HG03196 (cell line): Measurements from ENCODE around the gene SULT1E1.

Source experiments
- ATAC-seq: cut with Tn5 transposase; IDR thresholded peaks from one replicate; pipeline ENCODE4 v1.9.1; 2021; ENCODE audit not compliant: unreplicated experiment

SULT1E1 gene, protein sequence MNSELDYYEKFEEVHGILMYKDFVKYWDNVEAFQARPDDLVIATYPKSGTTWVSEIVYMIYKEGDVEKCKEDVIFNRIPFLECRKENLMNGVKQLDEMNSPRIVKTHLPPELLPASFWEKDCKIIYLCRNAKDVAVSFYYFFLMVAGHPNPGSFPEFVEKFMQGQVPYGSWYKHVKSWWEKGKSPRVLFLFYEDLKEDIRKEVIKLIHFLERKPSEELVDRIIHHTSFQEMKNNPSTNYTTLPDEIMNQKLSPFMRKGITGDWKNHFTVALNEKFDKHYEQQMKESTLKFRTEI

DNA sequence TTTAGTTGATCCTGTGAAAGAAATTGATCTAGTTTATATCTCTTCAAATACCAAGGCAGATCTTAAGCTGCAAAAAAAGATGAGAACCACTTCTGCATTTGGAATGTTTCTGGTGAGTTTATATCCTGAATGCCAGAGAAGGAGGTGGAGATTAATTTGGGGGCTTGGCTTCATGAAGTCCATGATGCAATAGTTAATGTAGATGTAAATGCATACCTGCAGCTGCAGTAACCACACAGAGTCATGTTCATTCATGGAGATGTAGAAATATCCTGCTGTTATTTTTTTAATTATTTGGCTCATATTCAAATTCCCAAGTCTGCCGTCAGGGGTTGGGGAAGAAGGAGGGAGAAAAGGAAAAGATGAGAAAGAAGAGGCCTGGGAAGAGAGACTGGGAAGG, at the start of gene SULT1E1:
TSS of gene SULT1E1 (minus strand) at position 94 of the 400 bp plus-strand sequence. CDS start 2,501 bp downstream, outside the sequence.
- ATAC-seq, result no peak

DNA sequence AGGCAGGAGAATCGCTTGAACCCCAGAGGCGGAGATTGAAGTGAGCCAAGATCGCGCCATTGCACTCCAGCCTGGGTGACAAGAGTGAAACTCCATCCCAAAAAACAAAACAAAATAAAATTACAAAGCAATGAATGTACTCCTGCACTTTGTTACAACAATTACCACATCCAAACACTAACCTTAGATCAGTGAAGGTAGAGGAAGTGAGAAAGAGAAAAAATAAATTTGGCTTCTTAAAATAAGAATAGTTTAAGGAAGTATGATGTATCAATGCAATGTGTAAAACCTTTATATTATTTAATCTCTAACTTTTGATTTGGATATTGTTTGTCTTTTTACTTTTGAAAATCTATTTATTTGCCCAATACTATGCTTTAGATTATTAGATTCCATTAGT, 49.2 kb upstream of the SULT1E1 start:
- no peak for ATAC-seq

DNA sequence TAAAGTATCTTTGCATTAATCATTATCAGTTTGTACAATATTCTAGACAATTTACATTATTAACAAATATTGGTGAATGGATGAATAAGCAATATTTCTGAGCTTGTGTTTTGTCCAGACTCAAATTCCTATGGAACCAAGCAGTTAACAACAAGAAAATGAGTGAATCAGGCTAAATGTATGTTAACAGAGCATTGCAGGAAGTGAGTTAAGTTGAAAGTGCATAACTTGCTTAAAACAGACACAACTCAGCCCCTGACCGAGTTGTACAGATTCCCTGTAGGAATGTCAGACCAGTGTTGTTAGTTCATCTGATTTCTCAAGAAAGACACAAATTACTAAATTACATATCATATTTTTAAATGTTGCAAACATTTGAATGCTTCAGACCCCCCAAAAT, 47.2 kb upstream of the SULT1E1 start:
- no peak for ATAC-seq

DNA sequence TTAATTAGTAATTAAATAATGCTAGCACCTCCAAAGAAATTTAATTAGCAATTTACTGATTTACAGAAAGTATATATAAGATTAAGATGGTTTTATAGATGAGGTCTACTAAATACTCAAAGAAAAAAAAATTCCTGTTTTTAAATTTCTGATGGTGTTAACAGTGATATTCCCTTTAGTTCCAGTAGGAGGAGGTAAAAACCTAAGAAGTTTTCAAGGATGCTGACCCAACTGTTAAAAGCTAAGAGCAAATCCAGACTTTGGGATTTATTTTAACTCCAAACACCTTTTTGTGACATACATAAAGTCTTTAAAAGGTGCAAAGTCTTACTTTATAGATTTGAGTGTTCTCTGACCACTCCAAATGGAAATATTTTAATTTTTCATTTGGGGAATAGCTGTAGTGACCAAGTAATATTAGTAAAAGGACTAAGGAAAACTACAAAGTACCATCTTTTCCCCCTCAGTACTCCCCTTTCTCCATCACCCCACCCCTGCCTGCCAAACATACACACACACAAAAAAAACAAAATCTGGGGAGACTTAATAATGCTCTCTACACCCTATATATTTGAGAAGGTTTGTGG, 36.7 kb upstream of the SULT1E1 start:
- no peak for ATAC-seq

GRCh38 chr4:69894721-69895120, 34.8 kb upstream of the SULT1E1 start:
- ATAC-seq, result no peak

DNA sequence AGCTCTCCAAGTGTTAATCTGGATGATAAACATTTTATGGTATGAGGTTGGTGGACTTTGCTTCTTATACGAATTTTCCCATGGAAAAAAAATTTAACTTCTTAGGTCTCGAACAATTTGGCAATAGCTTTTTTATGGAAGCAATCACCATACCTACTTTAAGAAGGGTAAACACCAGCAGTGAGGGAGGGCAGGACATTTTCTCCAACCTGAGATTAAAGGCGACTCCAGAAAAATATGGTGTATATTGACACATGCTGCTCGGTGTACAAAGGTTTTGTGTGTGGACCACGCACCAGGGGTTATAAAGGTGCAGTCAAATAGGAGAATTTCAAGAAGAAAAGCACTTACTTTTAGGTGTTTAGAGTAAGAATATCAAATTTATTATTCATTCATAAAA, 34.2 kb upstream of the SULT1E1 start:
- ATAC-seq, result no peak

- no peak for ATAC-seq
These were observed 28.4 kb upstream of the SULT1E1 start for GRCh38 chr4:69888336-69888735.

GRCh38 chr4:69882150-69882549, 22.2 kb upstream of the SULT1E1 start:
- ATAC-seq, result no peak

- peak; percentile 89 for ATAC-seq
These were observed 21.3 kb upstream of the SULT1E1 start for GRCh38 chr4:69881173-69881773.

GRCh38 chr4:69878250-69878649, 18.3 kb upstream of the SULT1E1 start:
- no peak for ATAC-seq

GRCh38 chr4:69877453-69877852, 17.5 kb upstream of the SULT1E1 start:
- no peak for ATAC-seq

DNA sequence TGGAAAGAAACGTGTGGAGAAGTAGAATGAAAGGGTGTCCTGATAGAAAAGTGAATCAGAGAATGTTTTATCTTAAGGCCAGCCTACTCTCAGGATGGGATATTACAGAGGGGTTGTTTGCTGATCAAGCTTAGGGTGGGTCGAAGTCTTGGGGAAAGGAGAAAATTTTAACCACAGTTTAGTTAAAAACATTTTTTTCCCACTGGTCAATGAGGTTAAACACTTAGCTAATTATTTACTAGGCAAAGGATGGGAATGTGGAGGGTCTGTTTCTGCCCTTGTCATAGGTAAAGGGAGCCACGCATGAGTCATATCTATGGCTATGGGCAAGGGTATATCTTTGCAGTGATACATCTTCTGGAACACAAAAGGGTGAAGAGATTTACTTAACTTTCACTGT, 16.1 kb upstream of the SULT1E1 start:
- ATAC-seq, result no peak

DNA sequence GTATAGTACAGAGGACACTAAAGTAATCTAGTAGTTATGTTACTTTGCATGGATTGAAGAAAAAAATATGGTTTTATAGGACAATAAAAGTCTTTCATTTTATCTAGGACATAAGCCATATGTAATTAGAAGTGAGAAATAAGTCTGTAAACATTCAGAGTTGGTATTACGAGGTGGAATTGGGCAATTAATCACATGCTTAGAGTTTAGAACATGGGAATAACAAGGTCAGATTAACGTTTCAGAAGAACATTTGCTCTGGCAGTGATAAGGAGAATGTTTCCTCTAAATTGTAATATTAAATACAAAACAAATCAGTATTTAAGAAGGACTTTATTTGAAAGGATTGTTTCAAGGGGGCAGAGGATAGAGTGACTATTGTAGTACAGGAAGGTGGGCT, 15.6 kb upstream of the SULT1E1 start:
- ATAC-seq, result no peak

- no peak for ATAC-seq
These were observed 14.6 kb upstream of the SULT1E1 start for GRCh38 chr4:69874507-69874906.

GRCh38 chr4:69861756-69862155, 1.8 kb upstream of the SULT1E1 start:
- ATAC-seq, result no peak

DNA sequence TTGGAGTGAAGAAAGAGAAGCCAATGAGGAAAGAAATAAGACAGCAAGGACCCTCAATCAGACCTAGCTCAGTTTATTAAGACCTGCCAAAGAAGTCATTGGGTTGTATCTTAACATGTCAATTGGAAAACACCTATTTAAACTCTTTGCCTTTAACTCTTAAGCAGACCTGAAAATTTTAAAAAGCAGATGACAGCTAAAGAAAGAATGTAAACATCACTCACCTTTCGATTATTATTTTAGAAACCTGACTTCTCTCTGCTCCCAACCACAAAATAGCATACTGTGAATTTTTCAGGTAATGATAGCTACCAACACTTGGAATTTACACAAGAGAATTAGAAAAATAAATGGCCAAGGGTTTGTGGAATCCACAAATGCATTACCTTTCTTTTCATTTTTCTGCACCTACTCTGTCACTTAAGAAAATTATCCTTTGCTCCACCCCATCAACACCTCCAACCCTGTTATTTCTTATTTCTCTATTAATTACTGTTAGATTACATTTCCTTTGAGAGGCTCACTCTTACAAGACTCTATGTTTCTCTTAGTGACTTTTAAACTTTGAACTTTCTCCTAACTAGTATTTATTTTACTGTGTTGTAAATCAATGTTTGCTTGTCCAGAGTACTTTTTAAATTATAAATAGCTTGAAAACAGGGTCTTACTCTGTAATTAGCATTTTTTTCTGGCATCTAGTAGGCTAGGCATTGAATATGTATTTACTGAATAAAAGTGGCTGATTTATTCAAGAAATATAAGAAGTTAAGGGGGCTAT, 765 bp upstream of the SULT1E1 start:
- ATAC-seq, result no peak

DNA sequence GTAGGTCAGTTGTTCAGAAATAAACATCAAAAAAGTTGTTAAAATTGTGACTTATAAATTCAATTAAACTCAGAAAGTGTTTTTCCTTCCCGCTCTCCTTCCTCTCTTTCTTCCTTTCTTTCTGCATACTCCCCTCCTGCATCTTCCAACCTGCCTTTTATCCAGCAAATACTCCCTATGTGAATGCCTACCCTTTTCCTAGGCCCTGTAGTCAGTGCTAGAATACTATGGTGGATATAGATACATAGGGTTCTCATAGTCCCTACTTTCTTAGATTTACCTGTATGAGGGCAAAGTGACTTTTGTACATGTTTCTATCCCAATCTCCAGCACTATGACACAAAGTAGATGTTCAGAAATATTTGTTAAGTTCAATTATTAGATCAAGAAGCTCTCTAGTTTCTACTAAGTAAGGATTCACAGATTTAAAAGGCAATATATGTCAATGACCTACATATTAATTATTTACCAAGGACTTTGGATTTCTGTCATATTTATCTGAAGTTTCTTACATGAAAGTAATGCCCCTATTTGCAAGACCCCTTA, 732 bp downstream of the SULT1E1 start:
- ATAC-seq, result no peak

GRCh38 chr4:69858690-69859089, 1.3 kb downstream of the SULT1E1 start:
- no peak for ATAC-seq

- no peak for ATAC-seq
These were observed 4.1 kb downstream of the SULT1E1 start for GRCh38 chr4:69855822-69856221.

DNA sequence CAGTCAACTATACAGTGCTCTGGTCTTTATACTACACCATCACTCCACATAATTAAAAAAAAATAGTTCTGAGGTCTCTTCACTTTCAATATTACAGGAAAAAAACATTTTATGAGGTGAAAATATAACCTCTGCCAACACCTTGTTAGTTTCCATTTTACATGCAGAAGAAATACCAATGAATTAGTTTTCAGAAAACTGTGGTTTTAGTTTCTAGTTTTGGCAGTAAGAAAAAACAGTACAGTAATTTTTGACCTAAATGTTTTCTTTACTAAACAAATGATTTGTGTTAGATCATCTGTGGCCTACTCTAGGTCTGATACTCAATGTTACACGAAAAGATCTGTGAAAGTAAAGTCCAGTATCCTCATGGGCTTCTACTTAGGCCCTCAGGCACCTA, 10.0 kb downstream of the SULT1E1 start:
- peak; percentile 86 for ATAC-seq

DNA sequence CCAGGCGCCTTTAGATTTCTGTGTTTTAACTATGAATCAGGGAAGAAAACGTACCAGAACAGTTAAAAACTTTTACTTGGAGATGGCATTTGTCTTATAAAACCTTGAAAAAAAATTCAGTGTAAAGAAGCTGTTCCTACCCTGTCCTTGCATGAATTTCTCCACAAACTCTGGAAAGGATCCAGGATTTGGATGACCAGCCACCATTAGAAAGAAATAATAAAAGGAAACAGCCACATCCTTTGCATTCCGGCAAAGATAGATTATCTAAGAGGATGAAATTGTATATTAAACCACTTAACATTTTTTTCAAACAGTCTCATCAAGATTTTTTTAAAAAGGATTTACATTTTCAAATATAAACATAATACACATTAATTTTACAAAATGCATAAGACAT, 10.6 kb downstream of the SULT1E1 start:
- no peak for ATAC-seq
